ENCODE data around the gene FGFBP1.

- TF ChIP-seq, protein P1, sequence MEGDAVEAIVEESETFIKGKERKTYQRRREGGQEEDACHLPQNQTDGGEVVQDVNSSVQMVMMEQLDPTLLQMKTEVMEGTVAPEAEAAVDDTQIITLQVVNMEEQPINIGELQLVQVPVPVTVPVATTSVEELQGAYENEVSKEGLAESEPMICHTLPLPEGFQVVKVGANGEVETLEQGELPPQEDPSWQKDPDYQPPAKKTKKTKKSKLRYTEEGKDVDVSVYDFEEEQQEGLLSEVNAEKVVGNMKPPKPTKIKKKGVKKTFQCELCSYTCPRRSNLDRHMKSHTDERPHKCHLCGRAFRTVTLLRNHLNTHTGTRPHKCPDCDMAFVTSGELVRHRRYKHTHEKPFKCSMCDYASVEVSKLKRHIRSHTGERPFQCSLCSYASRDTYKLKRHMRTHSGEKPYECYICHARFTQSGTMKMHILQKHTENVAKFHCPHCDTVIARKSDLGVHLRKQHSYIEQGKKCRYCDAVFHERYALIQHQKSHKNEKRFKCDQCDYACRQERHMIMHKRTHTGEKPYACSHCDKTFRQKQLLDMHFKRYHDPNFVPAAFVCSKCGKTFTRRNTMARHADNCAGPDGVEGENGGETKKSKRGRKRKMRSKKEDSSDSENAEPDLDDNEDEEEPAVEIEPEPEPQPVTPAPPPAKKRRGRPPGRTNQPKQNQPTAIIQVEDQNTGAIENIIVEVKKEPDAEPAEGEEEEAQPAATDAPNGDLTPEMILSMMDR (IDR thresholded peaks at IDR 0.05; ENCODE audit: low read length): no peak
- TF ChIP-seq EZH2 (IDR thresholded peaks at IDR 0.05; ENCODE audit: borderline replicate concordance, low read length): no peak
Observed at GRCh38 chr4:15890246-15890829, 48.2 kb downstream of the FGFBP1 start.

Measured in OCI-LY1 (cell line).